GM12865 (cell line): Measurements from ENCODE around the gene ZBTB4.
"Not testable (repeated sequence)": the region's sequence is repeated elsewhere in the genome, so short reads cannot be mapped to it uniquely, and the experiment has no call there.

Experiments
- DNase-seq: peaks from one replicate; pipeline ENCODE4 v3.0.0; 2010; ENCODE audit warnings: low read depth
- H3K4me3 ChIP-seq: 2 replicates; pipeline ENCODE4 v1.5.1; 2011; ENCODE audit warnings: mild to moderate bottlenecking, low read depth, low read length, control low read depth
- CTCF ChIP-seq: IDR thresholded peaks from 2 replicates; pipeline ENCODE4 v1.5.1; 2011; ENCODE audit warnings: low read length, control low read depth, low read depth, inconsistent platforms; ENCODE audit not compliant: insufficient read depth; ENCODE audit errors: missing control alignments

The ZBTB4 gene

GRCh38 chr17:7477392-7478275, 1.8 kb downstream of the ZBTB4 start:
- no peak for DNase-seq
- no peak overlapping the region for H3K4me3 ChIP-seq
- no peak for TF ChIP-seq CTCF

GRCh38 chr17:7476951-7477350, 2.5 kb downstream of the ZBTB4 start:
- no peak overlapping the region for H3K4me3 ChIP-seq
- DNase-seq, result no peak
- TF ChIP-seq CTCF, result no peak

GRCh38 chr17:7476494-7476893, 2.9 kb downstream of the ZBTB4 start:
- H3K4me3 ChIP-seq, result no peak overlapping the region
- no peak for DNase-seq
- no peak for TF ChIP-seq CTCF

GRCh38 chr17:7475764-7476422, 3.5 kb downstream of the ZBTB4 start:
- TF ChIP-seq CTCF, result no peak
- DNase-seq, result no peak
- no peak overlapping the region for H3K4me3 ChIP-seq

GRCh38 chr17:7474767-7475166, 4.7 kb downstream of the ZBTB4 start:
- not testable (repeated sequence) for H3K4me3 ChIP-seq, DNase-seq

GRCh38 chr17:7471729-7472128, 7.7 kb downstream of the ZBTB4 start:
- no peak for TF ChIP-seq CTCF

GRCh38 chr17:7470457-7470973, 8.9 kb downstream of the ZBTB4 start:
- not testable (repeated sequence) for DNase-seq, H3K4me3 ChIP-seq

More at GRCh38 chr17:7471729-7472128, 7.7 kb downstream of the ZBTB4 start:
- no peak for DNase-seq
- no peak overlapping the region for H3K4me3 ChIP-seq

- DNase-seq, H3K4me3 ChIP-seq: not testable (repeated sequence)
These were observed 9.6 kb downstream of the ZBTB4 start for GRCh38 chr17:7469843-7470242.
